Forelimb muscle (tissue), 1 donor: ENCODE results near the gene SLC6A6. TPM values are rescaled to one million over a fixed set of nuclear protein-coding genes. Genes with fewer than 3 reads are reported as not detected.
"Not testable (repeated sequence)": the region's sequence is repeated elsewhere in the genome, so short reads cannot be mapped to it uniquely, and the experiment has no call there.

Experiments
- DNase-seq: peaks from one replicate; pipeline ENCODE4 v3.0.0-alpha.2; 2013; ENCODE audit warnings: low read depth
- polyA plus RNA-seq: library from polyadenylated mRNA; unstranded; fragments of 120-200 nt; gene quantifications from one replicate; pipeline ENCODE4 v1.2.1, GENCODE V29; 2013; ENCODE audit not compliant: insufficient read length

The SLC6A6 gene
- polyA plus RNA-seq, 1 donor = 4.9 TPM

GRCh38 chr3:14397531-14397930, 4.9 kb upstream of the SLC6A6 start:
- no peak for DNase-seq

DNA sequence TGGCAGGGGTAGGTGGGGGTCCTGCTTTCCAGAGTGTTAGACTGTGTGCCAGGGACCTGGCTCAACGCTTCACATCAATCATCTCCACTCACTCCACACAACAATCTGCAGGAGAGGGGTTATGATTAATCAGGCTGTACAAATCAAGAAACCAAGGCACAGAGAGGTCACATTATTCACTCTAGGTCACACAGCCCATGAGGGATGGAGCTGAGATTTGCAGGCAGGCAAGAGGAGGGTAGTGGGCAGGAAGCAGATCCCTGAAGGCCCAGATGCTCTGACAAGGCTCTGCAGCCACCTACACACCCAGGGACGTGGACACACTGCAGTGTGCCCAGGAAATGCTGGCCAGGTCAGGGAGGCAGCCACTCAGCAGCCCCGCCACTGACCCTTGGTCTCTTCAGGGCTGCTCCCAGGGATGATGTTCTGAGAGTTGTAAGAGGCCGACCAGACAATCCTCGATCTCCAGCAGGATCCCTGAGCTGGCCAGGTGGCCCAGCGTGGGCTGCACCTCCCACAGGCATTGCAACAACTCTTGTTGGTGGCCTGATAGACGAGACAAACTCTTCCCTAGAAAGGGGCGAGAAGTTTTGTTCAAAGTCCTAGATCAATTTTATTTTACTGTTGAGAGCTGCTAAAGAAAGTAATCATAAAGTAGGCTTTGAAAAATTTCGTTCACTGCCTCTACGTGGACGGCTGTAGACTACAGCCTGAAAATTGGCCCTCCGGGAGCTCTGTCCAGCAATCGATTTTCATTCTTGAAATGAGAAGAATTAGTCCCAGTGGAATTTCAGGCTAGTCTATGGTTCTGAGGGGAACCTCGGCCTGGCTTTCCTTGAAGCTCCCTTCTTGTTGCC, 4.2 kb upstream of the SLC6A6 start:
- no peak for DNase-seq

- no peak for DNase-seq
Measured at GRCh38 chr3:14398797-14399106, 3.7 kb upstream of the SLC6A6 start.

GRCh38 chr3:14401692-14402303, 608 bp upstream of the SLC6A6 start:
- no peak for DNase-seq

DNA sequence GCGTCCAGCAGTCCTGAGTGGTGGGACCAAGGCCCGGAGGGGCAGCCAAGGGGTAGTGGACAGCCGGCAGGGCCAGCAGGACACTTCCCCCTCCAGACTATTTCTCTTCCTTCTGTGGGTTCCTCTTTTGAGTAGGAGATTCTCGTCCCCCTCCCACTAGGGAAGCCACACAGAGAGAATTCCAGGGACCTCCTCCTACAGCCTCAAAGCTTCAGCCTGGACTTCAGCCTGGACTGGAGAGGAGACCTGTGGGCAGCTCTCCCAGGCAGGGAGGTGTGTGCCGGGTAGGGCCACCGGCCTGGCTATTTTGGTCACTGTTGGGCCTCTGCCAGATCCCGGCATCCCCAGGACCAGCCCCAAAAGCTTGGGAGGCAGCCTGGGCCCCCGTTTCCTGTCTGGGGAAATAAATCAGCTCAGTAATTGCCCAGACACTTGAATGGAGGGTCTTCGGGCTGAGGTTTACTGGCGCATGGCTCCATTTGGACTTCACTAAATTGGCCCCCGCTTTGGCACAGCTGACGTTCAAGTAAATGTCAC, 1.3 kb downstream of the SLC6A6 start:
- DNase-seq = no peak

DNA sequence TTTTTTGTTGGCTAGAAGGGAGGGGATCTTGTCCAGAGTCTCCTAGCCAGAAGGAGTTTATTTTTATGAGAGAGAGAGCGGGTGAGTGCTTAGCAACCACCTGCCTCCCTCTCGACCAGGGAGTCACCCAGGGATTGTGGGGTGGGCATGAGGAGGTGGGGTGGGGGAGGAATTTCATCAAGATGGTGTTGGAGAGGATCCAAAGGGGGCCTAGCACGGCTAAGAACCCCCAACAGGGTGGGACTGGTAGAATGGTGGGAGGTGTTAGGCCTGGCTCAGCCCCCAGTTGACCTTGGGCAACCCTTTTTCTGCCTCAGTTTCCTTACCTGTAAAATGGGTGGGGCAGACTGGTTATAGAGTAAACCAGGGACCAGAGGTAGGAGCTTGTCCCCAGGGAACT, 1.8 kb downstream of the SLC6A6 start:
- no peak for DNase-seq

- DNase-seq = no peak
Measured at GRCh38 chr3:14404631-14405359, 2.4 kb downstream of the SLC6A6 start.

GRCh38 chr3:14405360-14406238, 3.2 kb downstream of the SLC6A6 start:
- DNase-seq = no peak

- DNase-seq = no peak
Measured at GRCh38 chr3:14406336-14406735, 3.9 kb downstream of the SLC6A6 start.

- no peak for DNase-seq
Measured at GRCh38 chr3:14406766-14407165, 4.4 kb downstream of the SLC6A6 start.

- no peak for DNase-seq
Measured at GRCh38 chr3:14407203-14407602, 4.8 kb downstream of the SLC6A6 start.

DNA sequence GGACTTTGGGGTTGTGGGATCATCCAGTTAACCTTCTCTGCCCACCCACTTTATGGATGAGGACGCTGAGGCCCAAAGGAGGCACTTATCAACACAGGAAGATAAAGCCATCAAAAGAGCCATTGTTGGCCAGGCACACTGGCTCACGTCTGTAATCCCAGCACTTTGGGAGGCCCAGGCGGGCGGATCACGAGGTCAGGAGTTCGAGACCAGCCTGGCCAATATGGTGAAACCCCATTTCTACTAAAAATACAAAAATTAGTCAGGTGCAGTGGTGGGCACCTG, 7.3 kb downstream of the SLC6A6 start:
- DNase-seq = not testable (repeated sequence)

DNA sequence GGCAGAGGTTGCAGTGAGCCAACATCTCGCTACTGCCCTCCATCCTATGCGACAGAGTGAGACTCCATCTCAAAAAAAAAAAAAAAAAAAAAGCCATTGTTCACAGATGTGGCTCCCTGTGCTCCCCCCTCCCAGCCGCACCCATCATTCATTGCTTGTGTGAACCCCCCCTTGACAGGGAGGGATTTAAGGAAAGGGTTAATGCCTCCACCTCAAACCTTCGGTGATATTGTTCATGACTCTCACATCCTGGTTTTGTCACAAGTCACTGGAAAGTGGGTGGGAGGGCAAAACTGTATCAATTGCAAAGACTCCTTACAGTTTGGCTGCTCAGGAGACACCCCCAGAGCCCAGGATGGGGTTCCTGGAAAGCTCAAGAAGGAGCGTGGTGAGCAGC, 7.7 kb downstream of the SLC6A6 start:
- DNase-seq = no peak

DNA sequence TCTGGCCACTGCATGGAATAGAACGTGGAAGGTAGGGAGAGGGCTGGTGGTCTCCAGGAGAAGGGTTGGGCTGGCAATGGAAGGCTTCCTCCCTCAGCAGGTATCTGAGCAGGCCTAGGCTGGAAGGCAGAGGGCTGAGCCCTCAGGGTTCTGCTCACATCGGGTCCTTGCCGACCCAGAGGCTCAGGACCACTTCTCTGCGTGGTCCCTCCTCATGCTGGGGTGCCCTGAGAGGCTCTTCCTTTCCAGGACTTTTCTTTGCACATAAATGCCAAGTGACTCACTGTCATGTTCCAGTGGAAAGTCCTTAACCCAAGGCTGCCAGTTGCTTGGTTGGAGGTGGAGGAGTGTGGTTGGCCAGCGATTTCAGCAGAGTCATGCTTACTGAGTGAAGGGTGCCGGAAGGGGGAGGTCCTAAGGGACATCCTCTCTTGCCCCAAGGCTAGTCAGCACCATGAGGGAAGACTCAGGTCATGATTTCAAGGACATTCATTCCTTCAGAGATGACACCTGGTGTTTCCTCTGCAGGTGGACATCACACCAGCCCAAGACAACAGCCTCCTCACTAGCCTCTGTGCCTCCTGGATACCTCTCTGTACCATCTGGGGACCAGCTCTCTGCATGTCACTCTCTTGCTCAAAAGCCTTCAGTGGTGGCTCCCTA, 8.2 kb downstream of the SLC6A6 start:
- DNase-seq = no peak

DNA sequence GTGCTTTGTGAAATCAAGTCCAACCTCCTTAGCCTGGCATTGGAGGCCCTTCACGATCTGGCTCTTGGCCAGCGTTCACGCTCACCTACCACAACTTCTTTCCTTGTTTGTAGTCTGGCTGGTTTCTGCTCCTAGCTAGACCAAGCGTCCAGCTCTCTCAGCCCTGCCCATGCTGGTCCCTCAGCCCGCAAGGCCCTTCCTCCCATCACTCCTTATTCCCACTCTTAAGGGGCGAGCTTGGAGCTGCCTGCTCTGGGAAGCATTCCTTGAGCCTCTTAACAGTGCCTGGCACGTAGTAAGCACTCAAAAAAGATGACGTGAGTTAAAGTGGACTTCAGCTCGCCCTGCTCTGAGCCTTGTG, 8.7 kb downstream of the SLC6A6 start:
- no peak for DNase-seq

GRCh38 chr3:14411988-14412387, 9.6 kb downstream of the SLC6A6 start:
- DNase-seq = no peak

DNA sequence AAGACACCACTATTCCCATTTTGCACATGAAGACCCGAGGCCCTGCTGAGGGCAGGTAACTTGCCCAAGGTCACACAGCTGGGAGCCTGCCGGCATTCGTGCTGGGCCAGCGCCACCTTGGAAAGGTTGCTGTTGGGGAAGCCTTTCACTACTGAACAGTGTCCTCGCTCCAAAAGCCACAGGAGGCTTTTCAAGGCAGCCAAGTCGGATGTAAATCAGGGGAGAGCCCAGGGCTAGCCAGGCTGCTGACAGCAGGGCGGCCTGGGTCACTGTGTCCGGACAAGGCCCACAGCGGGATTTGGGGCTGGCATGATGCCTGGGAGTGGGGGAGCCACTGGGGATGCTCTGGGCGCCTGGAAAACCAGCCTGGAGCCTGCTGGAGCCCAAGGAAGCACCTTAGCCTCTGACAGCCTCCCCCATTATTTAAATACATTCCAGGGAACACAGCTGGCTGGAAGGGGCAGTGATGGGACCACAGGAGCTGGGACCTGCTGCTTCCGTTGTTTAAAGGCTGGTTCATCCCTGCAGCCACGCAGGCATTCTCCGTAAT, 10.5 kb downstream of the SLC6A6 start:
- no peak for DNase-seq

DNA sequence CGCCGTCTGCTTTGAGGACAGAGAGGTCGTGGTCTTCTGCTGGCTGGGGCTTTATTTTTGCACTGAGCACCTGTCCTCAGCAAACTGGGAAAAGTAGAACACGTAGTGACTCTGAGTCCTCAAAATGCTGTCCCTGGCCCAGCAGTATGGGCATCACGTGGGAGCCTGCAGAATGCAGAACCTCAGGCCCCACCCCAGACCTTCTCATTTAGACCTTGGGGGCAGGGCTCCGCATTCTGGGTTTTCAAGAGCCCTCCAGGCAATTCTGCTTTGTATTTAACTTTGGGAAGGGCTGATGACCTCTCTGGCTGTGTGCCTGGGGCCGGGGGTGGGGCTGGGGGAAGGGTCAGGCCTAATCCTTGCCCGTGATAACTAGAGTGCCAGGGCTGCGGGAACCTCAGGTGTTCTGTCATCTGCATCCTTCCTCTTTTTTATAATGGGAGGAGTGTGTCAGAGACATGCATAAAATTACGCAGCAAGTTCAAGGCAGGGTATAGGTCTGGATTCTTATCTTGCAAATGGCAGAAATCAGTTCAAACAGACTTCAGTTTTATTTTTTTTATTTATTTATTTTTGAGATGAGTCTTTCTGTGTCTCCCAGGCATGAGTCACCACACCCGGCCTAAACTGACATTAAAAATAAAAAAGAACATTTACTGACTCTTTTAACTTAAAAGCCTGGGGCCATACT, 11.1 kb downstream of the SLC6A6 start:
- DNase-seq = no peak

DNA sequence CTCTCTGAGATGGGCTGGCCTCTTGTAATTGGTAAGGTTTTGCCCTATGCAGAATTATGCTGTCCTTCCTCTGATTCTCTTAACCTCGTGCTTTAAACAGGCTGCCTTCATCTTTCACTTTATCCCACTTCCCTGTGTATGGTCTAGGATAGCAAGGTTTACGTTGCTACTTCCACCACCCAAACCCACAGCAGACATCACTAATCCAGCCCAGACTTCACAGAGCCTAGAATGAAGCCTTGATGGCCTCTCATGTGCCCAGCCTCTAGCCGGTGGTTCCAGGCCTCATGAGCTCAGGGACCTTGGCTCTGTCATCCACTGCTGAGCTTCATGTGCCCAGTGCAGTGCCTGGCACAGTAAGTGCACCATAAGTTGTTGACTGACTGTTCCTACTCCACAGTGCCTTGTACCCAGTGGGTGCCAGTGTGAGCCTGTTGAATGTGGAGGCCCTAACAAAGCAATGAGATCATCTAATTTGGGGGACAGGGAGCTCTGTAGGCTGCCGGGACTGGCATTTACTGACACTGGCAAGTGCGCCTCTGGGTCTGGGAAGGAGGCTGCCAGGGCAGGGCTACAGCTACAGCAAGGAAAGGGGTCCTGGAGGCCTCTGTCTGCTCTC, 12.5 kb downstream of the SLC6A6 start:
- DNase-seq = no peak

DNA sequence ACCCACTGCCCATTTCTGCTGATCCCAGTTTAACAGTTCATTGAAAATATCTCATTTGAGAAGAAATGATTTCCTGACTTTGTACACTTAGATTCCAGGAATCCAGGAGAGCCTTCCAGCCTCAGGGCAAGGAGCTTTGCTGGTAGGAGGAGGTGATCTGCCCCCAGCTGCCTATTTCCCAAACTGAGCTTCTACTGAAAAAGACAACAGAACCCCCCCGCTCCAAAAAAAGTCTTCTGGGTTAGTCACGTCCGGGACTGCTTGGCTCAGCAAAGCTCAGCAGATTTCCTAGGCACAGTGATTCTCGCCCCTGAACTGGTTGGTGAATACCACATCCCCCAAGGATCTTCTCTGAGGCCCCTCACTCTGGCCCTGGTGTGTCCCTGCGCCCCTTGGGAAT, 13.1 kb downstream of the SLC6A6 start:
- DNase-seq = no peak
